KG1 (cell line): ENCODE results near the gene COMP.

Source experiments
- DNase-seq: peaks from one replicate; lab custom pipeline; 2025; lab: John Stamatoyannopoulos, UW

COMP gene

GRCh38 chr19:18803550-18804138 lies 12.5 kb upstream of the COMP start:
- no peak for DNase-seq

GRCh38 chr19:18802354-18802753 lies 11.2 kb upstream of the COMP start:
- no peak for DNase-seq

GRCh38 chr19:18800636-18801035 lies 9.5 kb upstream of the COMP start:
- DNase-seq, result no peak

GRCh38 chr19:18800079-18800478 lies 9.0 kb upstream of the COMP start:
- DNase-seq, result no peak

- DNase-seq, result no peak
Observed at GRCh38 chr19:18799389-18799970, 8.4 kb upstream of the COMP start.

- no peak for DNase-seq
Observed at GRCh38 chr19:18798384-18799352, 7.6 kb upstream of the COMP start.

GRCh38 chr19:18796239-18796638 lies 5.1 kb upstream of the COMP start:
- no peak for DNase-seq

GRCh38 chr19:18795540-18795939 lies 4.4 kb upstream of the COMP start:
- no peak for DNase-seq

GRCh38 chr19:18794692-18795091 lies 3.6 kb upstream of the COMP start:
- no peak for DNase-seq

- no peak for DNase-seq
Observed at GRCh38 chr19:18794029-18794313, 2.9 kb upstream of the COMP start.

GRCh38 chr19:18793144-18794028 lies 2.3 kb upstream of the COMP start:
- no peak for DNase-seq

GRCh38 chr19:18792661-18793060 lies 1.6 kb upstream of the COMP start:
- DNase-seq, result no peak

GRCh38 chr19:18791315-18791678 lies 192 bp upstream of the COMP start:
- DNase-seq, result no peak

- no peak for DNase-seq
Observed at GRCh38 chr19:18789883-18790565, 1.1 kb downstream of the COMP start.

- no peak for DNase-seq
Observed at GRCh38 chr19:18789422-18789869, 1.7 kb downstream of the COMP start.

GRCh38 chr19:18788529-18789421 lies 2.3 kb downstream of the COMP start:
- DNase-seq, result no peak

- no peak for DNase-seq
Observed at GRCh38 chr19:18785179-18786124, 5.7 kb downstream of the COMP start.

GRCh38 chr19:18784786-18785120 lies 6.4 kb downstream of the COMP start:
- DNase-seq, result no peak

GRCh38 chr19:18783958-18784785 lies 6.9 kb downstream of the COMP start:
- no peak for DNase-seq
